GM10248 (cell line): ENCODE data around the gene USP24.

Experiments
- CTCF ChIA-PET: fragments of 300-600 bp; sonication (Branson Sonifier 250); formaldehyde crosslinking; extraction: SDS; loops from one replicate; lab custom pipeline; 2021; ENCODE audit warnings: antibody characterized with exemption; lab: Yijun Ruan, JAX
- POLR2A ChIA-PET: fragments of 350-650 bp; sonication (Branson Sonifier 250); formaldehyde crosslinking; extraction: SDS; loops from one replicate; lab custom pipeline; 2020; ENCODE audit warnings: antibody characterized with exemption; lab: Yijun Ruan, JAX
- DNase-seq: peaks from one replicate; pipeline ENCODE4 v3.0.0; 2012; ENCODE audit errors: extremely low spot score
- TF ChIP-seq, protein P1 (sequence below): IDR thresholded peaks from 2 replicates; pipeline ENCODE4 v1.5.1; 2012; ENCODE audit warnings: mild to moderate bottlenecking, low read depth; ENCODE audit errors: extremely low read depth, missing control alignments, control extremely low read depth

USP24 gene

DNA sequence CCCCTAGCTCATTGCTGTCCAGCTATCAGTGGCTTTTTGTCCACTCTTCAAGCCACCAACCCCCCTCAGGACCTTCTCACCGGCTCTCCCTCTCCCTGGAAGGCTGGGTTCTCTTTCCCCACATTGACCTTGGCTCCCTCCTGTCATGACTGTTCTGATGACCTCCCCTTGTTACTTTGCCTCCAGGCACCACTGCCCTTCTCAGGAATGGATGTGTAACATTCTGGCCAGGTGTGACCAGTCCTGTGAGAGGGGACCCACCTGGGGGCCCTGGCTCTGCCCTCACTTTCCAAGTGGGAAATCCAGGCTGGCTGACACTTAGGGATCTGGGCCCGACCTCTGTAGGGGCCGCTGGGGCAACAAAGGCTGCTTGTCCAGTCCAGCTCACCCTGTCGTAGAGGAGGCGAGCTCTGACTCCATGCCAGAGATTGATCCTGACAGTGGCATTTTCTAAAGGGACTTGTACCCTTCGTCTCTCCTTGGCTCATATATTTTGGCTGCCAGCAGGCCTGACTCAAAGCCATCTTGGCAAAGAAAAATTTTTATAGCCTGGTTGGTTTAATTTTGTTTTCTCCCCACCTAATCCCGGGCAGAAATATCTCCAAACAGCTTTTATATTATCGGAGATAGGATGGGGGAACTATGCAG, 37.9 kb upstream of the USP24 start:
- POLR2A ChIA-PET, result no interaction called here
- CTCF ChIA-PET, result interaction anchor here (1.1 to 1.2 kb wide), 2 partner anchors 25 to 88 kb away, joined by 3 to 4 read pairs; no protein-coding TSS in a partner anchor
- TF ChIP-seq, protein P1, sequence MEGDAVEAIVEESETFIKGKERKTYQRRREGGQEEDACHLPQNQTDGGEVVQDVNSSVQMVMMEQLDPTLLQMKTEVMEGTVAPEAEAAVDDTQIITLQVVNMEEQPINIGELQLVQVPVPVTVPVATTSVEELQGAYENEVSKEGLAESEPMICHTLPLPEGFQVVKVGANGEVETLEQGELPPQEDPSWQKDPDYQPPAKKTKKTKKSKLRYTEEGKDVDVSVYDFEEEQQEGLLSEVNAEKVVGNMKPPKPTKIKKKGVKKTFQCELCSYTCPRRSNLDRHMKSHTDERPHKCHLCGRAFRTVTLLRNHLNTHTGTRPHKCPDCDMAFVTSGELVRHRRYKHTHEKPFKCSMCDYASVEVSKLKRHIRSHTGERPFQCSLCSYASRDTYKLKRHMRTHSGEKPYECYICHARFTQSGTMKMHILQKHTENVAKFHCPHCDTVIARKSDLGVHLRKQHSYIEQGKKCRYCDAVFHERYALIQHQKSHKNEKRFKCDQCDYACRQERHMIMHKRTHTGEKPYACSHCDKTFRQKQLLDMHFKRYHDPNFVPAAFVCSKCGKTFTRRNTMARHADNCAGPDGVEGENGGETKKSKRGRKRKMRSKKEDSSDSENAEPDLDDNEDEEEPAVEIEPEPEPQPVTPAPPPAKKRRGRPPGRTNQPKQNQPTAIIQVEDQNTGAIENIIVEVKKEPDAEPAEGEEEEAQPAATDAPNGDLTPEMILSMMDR, result no peak
- no peak for DNase-seq

DNA sequence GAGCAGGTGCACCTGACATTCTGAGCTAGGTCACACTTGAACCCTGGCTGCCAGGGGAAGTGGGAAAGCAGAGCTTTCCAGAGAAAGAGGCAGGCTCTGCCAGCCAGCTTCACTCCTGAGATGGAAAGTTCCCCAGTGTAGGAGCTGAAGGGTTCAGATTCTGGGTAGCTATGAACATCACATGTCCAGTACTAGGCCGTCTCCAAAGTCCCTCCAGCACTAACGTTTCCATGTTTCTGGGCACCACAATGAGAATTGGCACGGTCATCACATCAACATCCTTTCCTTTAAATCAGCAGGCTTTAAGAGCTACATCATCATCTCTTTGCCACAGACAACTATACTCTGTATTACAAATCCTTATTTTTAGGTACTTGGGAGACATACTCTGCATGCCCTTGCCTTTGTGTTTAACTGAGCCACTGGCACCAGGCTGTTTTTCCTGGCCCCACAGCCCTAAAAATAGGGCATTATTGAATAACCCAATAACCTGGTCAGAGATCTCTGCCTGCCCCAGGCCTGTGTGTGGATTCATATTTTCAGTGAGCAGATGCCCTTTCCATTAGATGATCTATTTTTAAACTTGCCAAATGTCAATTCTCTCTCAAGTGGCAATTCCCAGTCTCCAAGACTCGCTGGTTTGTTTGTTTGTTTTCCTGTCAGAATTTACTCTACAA, 35.4 kb upstream of the USP24 start:
- ChIA-PET CTCF (interaction anchor here (1.2 to 2.3 kb wide), 3 partner anchors 9 to 1334 kb away, joined by 3 to 10 read pairs (median 4); no protein-coding TSS in a partner anchor), POLR2A (no interaction called here)
- TF ChIP-seq, protein P1, result no peak
- no peak for DNase-seq

DNA sequence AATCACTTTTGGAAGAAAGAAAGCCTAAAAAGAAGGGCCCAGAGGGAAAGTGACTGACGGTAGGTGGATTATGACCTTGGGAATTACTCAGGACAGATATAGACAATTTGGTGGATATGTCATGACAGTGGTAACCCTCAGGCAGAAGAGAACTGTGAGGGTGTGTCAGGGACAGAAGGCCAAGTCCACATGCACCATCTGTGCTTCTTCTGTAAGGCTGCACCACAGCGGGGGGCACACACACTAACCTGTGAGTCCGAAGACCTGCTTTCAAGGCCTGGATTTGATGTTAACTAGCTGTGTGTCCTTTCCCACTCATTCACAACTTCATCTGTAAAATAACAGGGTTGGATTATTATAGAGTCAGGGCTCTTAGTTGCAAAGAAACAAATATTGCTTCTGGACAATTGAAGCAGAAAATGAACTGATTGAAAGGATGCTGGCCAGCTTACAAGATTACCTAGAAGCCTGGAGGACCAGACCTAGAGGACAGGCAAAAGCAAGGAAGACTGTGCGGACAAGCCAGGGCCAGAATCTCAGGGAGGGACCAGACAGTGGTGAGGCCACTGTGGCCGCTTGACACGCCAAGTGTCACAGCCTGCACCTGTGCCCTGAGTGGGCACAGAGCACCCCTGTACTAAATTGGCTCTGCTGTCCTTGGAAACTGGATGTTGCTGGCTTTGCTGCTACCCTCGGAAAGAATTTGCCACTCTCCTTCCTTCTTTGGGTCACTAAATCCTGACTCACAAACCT, 34.7 kb upstream of the USP24 start:
- TF ChIP-seq, protein P1, result no peak
- no peak for DNase-seq
- ChIA-PET CTCF (interaction anchor here (1.2 to 2.3 kb wide), 3 partner anchors 8 to 1335 kb away, joined by 3 to 10 read pairs (median 4); no protein-coding TSS in a partner anchor), POLR2A (no interaction called here)

DNA sequence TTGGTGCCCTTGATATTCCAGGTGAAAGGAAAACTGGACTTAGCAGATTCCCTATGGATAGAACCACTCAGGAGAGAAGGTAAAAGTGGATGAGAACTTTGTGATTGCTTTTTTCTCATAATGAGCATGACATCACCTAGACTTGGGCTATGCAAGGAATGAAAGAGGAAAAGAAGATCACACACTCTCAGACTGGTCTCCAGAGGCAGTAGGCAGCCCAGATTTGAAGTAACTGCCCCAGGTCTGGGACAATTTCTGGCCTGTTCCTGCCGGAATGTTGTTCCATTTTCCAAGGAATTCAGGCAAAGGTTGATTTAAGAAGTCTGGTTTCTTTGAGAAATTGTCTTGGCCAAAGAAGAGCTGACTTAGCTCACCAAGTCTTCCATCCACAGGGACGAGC, 31.7 kb upstream of the USP24 start:
- CTCF ChIA-PET, result interaction anchor here (1.0 to 4.2 kb wide), 4 partner anchors 10 to 31 kb away, joined by 4 to 18 read pairs (median 4); no protein-coding TSS in a partner anchor
- no peak for DNase-seq
- TF ChIP-seq, protein P1, result no peak
- POLR2A ChIA-PET, result no interaction called here

DNA sequence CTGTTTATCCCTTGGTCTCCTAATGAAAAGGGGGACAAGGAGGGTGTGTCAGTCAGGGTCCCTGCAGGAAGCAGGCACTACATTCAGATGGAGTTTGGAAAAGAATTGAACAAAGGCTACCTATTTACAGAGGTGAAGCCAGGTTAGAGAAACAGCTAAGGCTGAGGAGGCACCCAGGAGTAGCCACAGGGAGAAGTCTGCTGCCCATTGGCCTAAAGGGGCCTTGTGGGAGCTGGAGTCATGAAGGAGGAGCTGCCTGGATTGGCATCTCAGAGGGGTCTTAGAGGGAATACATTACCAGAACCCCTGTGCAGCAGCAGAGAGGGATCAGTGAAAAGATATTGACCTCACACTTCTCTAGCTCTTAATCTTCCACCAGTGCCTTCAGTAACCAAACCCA, 31.2 kb upstream of the USP24 start:
- TF ChIP-seq, protein P1, result no peak
- ChIA-PET CTCF (interaction anchor here (1.0 to 4.2 kb wide), 5 partner anchors 10 to 32 kb away, joined by 3 to 18 read pairs (median 4); no protein-coding TSS in a partner anchor), POLR2A (no interaction called here)
- DNase-seq, result no peak

DNA sequence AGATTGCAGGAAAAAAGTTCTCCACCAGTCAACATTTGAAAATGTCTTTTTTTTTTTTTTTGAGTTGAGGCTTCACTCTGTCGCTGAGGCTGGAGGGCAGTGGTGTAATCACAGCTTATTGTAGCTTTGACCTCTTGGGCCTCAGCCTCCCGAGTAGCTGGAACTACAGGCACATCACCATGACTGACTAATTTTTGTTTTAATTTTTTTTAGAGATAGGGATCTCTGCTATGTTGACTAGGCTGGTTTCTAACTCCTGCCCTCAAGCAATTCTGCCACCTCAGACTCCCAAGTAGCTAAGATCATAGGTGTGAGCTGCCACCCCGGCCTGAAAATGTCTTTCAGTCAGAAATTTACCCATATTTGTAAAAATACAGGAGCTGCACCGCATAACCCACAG, 30.6 kb upstream of the USP24 start:
- CTCF ChIA-PET, result interaction anchor here (1.1 to 4.2 kb wide), 4 partner anchors 9 to 32 kb away, joined by 3 to 18 read pairs (median 4); no protein-coding TSS in a partner anchor

More for the DNA sequence above, 30.6 kb upstream of the USP24 start:
- POLR2A ChIA-PET, result no interaction called here
- DNase-seq, result no peak
- TF ChIP-seq, protein P1, result no peak
